HFFc6 (cell line): ENCODE results near the gene TRPM4. TPM values are rescaled to one million over a fixed set of nuclear protein-coding genes. Genes with fewer than 3 reads are reported as not detected.

Source experiments
- DNase-seq: peaks from one replicate; pipeline ENCODE4 v3.0.0-alpha.2; 2018
- H3K27ac Mint-ChIP-seq: 2 replicates; pipeline ENCODE4 v1.8.0; 2020; ENCODE audit warnings: mild to moderate bottlenecking, mixed read lengths
- H3K27me3 Mint-ChIP-seq: 2 replicates; pipeline ENCODE4 v1.8.0; 2021; ENCODE audit warnings: mild to moderate bottlenecking, moderate library complexity, mixed read lengths; ENCODE audit not compliant: insufficient read depth
- H3K36me3 Mint-ChIP-seq: 2 replicates; pipeline ENCODE4 v1.8.0; 2021; ENCODE audit warnings: low read depth, mixed read lengths
- H3K4me1 Mint-ChIP-seq: 2 replicates; pipeline ENCODE4 v1.8.0; 2020; ENCODE audit warnings: low read depth, mixed read lengths
- H3K4me3 Mint-ChIP-seq: 2 replicates; pipeline ENCODE4 v1.8.0; 2020; ENCODE audit warnings: mild to moderate bottlenecking, moderate library complexity, mixed read lengths
- H3K9me3 Mint-ChIP-seq: 2 replicates; pipeline ENCODE4 v1.8.0; 2020; ENCODE audit warnings: mild to moderate bottlenecking, mixed read lengths
- total RNA-seq, 6 experiments: library from RNA; stranded (reverse); fragmentation: NEBNext Ultra II Directional; extraction: Animal tissue kit (Norgen Biotek cat#: 25700); gene quantifications; 2 replicates in 1 of 6; 3 replicates in 5 of 6; pipeline ENCODE4 v1.2.3, GENCODE V29; 2021
- TF ChIP-seq, protein P1 (sequence below): fragments of 200-600 bp; sonication (generic); IDR thresholded peaks from 2 replicates; pipeline ENCODE4 v1.5.0; 2021; ENCODE audit warnings: antibody characterized with exemption, mild to moderate bottlenecking

TRPM4 gene
- total RNA-seq, 6 experiments from 2014 or later, result 25.5 to 32.5 (median 30.5) TPM

DNA sequence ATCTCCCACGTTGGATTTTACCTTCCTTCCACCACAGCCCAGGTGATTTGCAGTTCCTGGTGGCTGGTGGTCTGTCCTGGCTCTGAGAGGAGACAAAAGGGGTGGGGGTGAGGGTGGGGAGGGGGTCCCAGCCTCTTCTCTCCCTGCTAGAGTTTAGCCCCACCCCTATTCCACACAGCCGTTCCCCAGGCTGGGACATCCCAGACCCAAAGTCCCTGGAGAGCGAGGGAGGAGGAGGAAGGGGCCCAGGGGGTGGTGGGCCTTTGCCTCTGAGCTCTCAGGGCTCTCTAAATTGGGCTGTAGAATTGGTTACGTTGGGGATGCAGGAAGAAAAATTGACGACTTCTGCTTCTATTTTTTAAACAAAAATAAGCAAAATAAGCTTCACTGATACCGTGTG lies 85.5 kb downstream of the TRPM4 start:
- peaks cover 20% of the 10 kb centered on the region for H3K27me3 Mint-ChIP-seq
- no peak for DNase-seq
- TF ChIP-seq, protein P1, sequence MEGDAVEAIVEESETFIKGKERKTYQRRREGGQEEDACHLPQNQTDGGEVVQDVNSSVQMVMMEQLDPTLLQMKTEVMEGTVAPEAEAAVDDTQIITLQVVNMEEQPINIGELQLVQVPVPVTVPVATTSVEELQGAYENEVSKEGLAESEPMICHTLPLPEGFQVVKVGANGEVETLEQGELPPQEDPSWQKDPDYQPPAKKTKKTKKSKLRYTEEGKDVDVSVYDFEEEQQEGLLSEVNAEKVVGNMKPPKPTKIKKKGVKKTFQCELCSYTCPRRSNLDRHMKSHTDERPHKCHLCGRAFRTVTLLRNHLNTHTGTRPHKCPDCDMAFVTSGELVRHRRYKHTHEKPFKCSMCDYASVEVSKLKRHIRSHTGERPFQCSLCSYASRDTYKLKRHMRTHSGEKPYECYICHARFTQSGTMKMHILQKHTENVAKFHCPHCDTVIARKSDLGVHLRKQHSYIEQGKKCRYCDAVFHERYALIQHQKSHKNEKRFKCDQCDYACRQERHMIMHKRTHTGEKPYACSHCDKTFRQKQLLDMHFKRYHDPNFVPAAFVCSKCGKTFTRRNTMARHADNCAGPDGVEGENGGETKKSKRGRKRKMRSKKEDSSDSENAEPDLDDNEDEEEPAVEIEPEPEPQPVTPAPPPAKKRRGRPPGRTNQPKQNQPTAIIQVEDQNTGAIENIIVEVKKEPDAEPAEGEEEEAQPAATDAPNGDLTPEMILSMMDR, result no peak
- no peaks in the 10 kb centered on the region for H3K9me3 Mint-ChIP-seq
- H3K4me3 Mint-ChIP-seq, result no peak overlapping the region
- H3K4me1 Mint-ChIP-seq, result no peaks in the 10 kb centered on the region
- no peak overlapping the region for H3K27ac Mint-ChIP-seq
- H3K36me3 Mint-ChIP-seq, result no peaks in the 10 kb centered on the region

DNA sequence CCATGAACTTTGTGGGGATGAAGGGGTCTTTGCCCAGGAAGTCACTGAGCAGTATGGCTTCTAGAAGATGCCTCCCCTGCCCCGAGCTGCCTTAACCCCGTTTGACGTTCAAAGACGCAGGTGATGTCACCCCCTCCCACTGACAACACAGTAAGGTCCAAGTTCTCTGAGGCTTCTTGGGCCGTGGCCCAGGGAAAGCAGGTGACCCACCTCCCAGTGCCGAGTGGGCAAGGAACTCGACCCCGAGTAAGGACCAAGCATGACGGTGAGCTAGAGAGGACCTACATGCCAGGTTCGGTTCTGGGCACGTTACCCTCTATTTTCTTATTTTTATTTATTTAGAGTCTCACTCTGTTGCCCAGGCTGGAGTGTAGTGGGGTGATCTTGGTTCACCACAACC lies 86.1 kb downstream of the TRPM4 start:
- no peaks in the 10 kb centered on the region for H3K4me1 Mint-ChIP-seq
- TF ChIP-seq, protein P1, result no peak
- no peaks in the 10 kb centered on the region for H3K36me3 Mint-ChIP-seq

DNA sequence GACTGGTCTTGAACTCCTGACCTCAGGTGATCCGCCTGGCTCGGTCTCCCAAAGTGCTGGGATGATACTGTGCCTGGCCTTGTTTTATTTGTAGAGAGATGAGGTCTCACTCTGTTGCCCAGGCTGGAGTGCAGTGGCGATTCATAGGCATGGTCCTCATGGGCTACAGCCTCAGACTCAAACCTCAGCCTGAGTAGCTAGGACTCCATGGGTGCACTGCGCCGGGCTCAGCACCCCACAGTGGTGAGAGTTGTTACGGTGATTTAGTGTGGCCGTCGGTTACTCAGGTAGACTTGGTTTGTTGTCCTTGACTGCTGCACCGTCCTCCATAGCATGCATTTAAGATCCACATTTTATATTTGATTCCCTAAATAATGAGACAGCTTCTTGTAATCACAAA lies 86.7 kb downstream of the TRPM4 start:
- Mint-ChIP-seq H3K4me1 (no peaks in the 10 kb centered on the region), H3K9me3 (no peaks in the 10 kb centered on the region), H3K27me3 (peaks cover 21% of the 10 kb centered on the region), H3K4me3 (no peak overlapping the region), H3K27ac (no peak overlapping the region), H3K36me3 (no peaks in the 10 kb centered on the region)
- no peak for DNase-seq
- TF ChIP-seq, protein P1, result no peak

More for the DNA sequence above, 86.1 kb downstream of the TRPM4 start:
- DNase-seq, result no peak
- Mint-ChIP-seq H3K4me3 (no peak overlapping the region), H3K27me3 (peaks cover 18% of the 10 kb centered on the region), H3K27ac (no peak overlapping the region), H3K9me3 (no peaks in the 10 kb centered on the region)

DNA sequence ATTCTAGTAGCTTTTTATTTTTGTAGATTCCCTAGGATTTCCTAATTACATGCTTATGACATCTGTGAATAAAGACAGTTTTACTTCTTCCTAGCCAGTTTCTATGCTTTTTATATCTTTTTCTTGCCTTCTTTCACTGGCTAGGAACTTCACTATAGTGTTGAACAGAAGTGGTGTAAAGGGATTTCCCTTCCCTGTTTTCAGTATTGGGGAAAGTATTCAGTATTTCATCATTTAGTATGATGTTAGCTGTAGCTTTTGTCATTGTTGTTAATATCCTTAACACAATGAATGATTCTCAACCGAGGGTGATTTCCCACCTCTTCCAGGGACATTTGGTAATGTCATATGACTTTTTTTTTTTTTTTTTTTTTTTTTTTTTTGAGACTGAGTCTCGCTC lies 90.1 kb downstream of the TRPM4 start:
- no peak for DNase-seq
- Mint-ChIP-seq H3K27ac (no peak overlapping the region), H3K27me3 (peaks cover 30% of the 10 kb centered on the region), H3K4me3 (no peak overlapping the region), H3K36me3 (peaks cover 5% of the 10 kb centered on the region), H3K4me1 (no peaks in the 10 kb centered on the region), H3K9me3 (no peaks in the 10 kb centered on the region)
- TF ChIP-seq, protein P1, result no peak

DNA sequence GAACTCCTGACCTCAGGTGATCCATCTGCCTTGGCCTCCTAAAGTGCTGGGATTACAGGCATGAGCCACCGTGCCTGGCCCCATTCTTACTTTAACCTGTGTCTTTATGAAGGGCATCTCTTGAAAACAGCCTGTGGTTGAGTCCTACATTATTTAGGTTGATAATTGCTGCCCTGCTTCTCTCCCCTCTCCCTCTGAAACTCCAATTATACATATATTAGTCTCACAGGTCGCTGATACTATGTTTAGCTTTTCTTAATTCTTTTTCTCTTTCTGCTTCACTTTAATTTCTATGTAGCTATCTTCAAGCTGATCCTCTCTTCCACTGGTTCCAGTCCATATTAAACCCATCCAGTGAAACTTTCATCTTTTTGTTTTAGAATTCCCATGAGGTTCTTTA lies 92.3 kb downstream of the TRPM4 start:
- Mint-ChIP-seq H3K9me3 (no peaks in the 10 kb centered on the region), H3K27ac (no peak overlapping the region), H3K27me3 (peaks cover 36% of the 10 kb centered on the region), H3K36me3 (peaks cover 5% of the 10 kb centered on the region), H3K4me3 (no peak overlapping the region), H3K4me1 (no peaks in the 10 kb centered on the region)
- DNase-seq, result no peak
- TF ChIP-seq, protein P1, result no peak

DNA sequence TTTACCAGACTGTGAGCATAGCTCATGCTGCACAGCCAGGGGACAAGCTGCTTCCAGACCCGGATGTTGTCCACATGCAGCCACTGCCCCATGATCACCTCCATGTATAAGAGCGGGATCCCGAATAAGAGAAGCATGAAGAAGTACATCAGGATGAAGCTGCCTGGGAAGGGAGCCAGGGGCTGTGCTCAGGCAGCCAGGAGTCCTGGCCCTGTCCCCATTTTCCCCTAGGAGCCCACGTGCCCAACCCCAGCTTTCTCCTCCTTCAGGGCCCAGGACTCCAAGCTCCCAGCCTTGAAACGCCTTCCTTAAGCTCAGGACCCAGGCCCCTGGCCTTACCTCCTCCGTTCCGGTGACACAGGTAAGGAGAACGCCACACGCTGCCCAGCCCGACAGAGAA lies 98.1 kb downstream of the TRPM4 start:
- H3K9me3 Mint-ChIP-seq, result peaks cover 19% of the 10 kb centered on the region

More for the DNA sequence above, 98.1 kb downstream of the TRPM4 start:
- H3K27me3 Mint-ChIP-seq, result peaks cover 33% of the 10 kb centered on the region
- H3K4me1 Mint-ChIP-seq, result no peaks in the 10 kb centered on the region
- peaks cover 16% of the 10 kb centered on the region for H3K36me3 Mint-ChIP-seq
- TF ChIP-seq, protein P1, result no peak
- no peak overlapping the region for H3K27ac Mint-ChIP-seq
- no peak overlapping the region for H3K4me3 Mint-ChIP-seq
- no peak for DNase-seq
